GM18951 (cell line): ENCODE data around the gene BRICD5.

Source experiments
- POLR2A ChIP-seq: IDR thresholded peaks from 4 replicates; pipeline ENCODE4 v1.6.1; 2011; ENCODE audit warnings: mild to moderate bottlenecking; ENCODE audit not compliant: insufficient read length, insufficient read depth; ENCODE audit errors: extremely low read depth
- in situ Hi-C: fragments of 300-500 bp; cut with MboI; formaldehyde crosslinking; loops from one replicate; pipeline ENCODE4 v1.12.0; 2022; ENCODE audit warnings: low sequenced_read_pairs, mixed read lengths, inconsistent platforms; ENCODE audit not compliant: unreplicated experiment

BRICD5 gene

GRCh38 chr16:2172688-2173335 is 37.9 kb downstream of the BRICD5 start:
- in situ Hi-C loops = no loop called here
- TF ChIP-seq POLR2A = no peak

DNA sequence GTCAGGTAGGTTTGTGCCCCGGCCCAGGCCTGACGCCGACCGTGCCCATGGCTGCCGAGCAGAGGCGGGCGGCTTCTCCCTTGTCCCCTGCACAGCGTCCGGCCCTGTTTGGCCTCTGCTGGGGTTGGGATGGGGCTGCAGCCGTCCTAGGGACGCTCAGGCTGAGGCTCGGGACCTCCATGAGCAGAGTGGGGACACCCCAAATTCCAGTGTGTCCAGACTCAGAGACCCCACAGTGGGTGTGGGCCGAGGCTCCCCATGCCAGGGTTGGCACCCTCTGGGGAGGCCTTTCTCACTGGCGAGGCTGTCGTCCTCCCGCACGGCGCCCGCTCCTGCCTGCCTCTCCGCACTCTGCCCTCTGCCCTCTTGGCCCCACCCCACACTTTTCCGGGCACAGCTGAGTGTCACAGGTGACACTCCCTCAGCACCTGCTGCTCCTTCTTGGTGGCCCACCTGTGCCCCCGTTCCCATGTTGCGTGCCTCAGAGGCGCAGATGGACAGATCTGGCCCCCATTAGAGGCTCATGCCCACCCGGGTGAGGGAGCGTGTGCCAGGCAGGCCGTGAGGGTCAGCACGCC is 39.0 kb downstream of the BRICD5 start:
- no peak for TF ChIP-seq POLR2A
- in situ Hi-C loops = no loop called here

DNA sequence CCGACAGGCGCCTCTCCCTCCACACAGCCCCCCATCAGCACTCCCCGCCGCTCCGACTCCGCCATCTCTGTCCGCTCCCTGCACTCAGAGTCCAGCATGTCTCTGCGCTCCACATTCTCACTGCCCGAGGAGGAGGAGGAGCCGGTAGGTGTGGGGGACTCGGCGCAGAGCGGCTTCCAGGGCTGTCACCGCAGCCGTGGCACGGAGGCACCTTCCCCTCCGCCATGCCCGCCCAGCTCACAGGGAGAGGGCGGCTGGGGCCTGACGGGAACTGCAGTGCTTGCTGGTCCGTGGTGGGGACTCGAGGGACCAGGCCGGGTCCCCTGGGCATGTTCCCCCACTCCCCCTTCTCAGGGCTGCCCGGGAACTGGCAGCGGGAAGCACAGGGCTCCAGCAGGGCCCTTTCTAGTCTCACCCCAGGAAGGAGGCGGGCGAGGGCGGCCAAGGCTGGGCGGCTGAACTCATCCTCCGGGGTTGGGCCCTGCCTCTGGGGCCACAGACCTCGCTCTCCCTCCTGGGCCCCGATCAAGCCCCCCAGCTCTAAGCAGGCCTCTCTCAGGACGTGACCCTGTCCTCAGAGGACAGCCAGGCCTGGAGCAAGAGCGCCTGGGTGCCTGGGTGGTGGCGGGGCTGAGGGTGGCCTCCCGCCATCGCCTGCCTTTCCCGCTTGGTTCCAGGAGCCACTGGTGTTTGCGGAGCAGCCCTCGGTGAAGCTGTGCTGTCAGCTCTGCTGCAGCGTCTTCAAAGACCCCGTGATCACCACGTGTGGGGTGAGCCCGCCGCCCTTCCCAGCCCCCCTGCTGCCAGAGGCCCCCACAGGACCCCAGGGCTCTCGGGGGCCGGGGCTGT is 39.9 kb downstream of the BRICD5 start:
- TF ChIP-seq POLR2A = no peak
- in situ Hi-C loops = no loop called here

DNA sequence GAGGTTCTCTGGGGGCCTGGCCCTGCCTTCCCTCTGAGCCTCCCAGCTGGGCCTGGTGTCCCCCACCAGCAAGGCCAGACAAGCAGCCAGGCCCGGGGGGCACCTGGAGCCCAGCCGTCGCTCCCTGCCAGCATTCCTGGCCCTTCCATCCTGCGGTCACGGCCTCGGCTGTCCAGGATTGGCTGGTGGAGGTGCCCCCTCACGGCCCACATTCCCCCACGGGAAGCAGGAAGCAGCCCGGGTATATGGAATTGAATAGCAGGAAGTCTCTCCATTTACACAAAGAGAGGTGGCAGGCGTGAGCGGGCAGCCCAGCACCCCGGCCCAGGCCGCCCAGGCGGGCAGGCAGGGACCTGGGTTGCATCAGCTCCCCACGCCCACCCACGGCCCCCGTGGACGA is 40.6 kb downstream of the BRICD5 start:
- in situ Hi-C loops = no loop called here
- TF ChIP-seq POLR2A = no peak

GRCh38 chr16:2167068-2167638 is 43.5 kb downstream of the BRICD5 start:
- TF ChIP-seq POLR2A = no peak
- in situ Hi-C loops = no loop called here

GRCh38 chr16:2166263-2167067 is 44.2 kb downstream of the BRICD5 start:
- no peak for TF ChIP-seq POLR2A
- in situ Hi-C loops = no loop called here

DNA sequence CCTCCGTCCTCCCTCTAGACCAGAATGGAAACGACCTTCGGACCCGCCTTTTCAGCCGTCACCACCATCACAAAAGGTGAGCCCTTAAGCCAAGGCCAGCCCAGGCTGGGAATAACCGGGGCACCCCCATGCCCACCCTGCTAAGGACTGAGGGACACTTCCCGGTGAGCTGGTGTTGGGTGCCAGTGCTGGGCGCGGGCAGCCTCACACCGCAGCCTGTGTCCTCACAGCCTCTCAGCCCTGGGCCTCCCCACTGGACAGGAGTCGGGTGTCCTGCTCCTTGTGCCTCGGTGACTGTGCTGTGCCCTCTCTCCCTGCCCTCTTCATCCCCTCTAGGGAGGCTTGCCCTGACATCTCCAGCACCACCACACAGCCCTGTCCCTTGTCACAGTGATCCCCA is 44.8 kb downstream of the BRICD5 start:
- in situ Hi-C loops = no loop called here
- no peak for TF ChIP-seq POLR2A

DNA sequence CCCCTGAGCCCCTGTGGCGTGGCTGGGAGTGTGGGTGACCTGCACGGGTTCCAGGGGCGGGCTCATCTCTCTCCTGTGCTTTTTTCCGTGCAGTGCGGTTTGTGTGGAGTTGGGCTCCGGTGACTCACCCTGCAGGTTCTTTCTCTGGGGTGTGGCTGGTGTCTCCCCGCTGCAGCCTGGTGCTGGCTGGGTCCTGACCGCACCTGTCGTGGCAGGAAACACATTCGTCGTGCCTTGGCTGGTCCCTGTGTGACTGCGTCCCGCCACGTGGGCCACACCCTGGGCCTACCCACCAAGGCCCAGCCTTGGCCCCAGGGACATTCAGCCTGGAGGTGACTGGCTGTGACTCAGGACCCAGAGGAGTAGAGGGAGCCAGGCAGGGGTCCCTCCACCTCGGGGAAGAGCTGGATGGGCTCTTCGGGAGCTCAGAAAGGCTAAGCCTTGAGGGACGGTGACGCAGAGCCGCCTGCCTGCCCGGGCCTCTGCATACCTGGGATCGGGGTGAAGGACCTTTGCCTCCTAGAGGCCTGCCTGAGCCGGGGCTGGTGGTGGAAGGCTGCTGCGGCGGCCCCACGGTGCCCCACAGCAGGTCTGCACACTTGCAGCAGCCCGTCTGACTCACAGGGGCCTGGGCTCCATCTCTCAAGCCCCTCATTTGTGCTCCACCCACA is 47.3 kb downstream of the BRICD5 start:
- in situ Hi-C loops = no loop called here
- TF ChIP-seq POLR2A = no peak

- in situ Hi-C loops = no loop called here
- TF ChIP-seq POLR2A = no peak
Observed at GRCh38 chr16:2162676-2163118, 48.0 kb downstream of the BRICD5 start.

DNA sequence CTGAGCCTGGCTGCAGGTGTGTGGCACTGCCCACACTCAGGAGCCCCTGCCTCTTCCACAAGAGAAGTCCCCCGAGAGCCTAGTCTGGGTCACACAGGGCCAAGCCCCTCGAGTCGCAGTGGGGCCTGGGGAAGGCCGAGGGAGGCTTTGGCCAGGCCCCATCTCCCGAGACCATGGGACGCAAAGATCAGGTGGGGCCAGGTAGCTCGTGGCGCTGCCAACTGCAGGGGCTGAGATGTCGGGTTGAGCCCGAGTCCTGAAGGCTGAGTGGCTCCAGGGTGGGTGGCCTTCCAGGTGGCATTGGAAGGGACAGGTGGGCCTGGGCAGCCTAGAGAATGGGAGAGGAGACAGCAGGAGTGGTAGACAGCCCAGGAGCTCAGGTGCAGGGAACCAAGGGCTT is 48.8 kb downstream of the BRICD5 start:
- TF ChIP-seq POLR2A = no peak
- in situ Hi-C loops = no loop called here

DNA sequence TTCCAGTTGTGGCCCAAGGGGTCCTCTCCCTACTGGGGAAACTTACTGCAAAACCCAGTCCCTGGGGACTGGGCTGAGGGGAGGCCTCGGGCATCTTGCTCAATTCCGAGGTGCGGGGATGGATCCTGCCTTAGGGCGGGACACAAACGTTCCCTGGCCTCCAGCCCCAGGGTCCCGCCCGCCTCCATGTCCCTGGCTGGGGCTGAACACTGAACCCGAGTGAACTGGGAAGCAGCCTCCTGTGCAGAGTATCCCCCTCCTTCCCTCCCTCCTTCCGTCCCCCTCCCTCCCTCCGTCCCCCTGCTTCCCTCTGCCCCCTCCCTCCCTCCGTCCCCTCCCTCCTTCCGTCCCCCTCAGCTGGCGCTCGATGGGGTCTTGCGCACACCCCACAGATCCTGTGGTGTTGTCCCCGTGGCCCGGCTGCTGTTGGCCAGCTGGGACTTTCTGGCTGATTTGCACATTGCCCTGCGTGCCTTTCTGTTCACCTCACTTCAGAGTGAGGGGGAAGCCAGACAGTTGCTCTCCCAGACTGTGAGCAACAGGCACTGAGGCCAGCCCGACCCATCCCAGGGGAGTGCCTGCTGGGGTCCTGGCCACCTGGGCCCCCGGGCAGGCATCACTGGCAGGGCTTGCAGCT is 49.6 kb downstream of the BRICD5 start:
- in situ Hi-C loops = no loop called here

More for the DNA sequence above, 49.6 kb downstream of the BRICD5 start:
- TF ChIP-seq POLR2A = no peak
